Measurements from ENCODE around the gene WDFY2.

DNA sequence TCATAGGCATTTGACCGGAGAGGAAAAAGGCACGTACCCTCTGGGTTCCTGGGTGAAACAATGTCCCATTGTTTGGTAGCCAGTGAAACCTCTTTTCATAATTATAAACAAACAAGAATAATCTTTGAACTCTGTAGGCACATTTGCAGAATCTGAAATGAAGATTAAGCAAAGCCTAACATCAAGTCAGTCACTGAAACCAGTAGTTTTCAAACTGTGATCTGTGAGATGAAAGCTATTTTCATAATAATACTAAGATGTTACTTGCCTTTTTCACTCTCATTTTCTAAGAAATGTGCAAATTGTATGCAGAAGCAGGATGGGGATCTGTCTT, 105.4 kb downstream of the WDFY2 start:
- TF ChIP-seq, protein P1, sequence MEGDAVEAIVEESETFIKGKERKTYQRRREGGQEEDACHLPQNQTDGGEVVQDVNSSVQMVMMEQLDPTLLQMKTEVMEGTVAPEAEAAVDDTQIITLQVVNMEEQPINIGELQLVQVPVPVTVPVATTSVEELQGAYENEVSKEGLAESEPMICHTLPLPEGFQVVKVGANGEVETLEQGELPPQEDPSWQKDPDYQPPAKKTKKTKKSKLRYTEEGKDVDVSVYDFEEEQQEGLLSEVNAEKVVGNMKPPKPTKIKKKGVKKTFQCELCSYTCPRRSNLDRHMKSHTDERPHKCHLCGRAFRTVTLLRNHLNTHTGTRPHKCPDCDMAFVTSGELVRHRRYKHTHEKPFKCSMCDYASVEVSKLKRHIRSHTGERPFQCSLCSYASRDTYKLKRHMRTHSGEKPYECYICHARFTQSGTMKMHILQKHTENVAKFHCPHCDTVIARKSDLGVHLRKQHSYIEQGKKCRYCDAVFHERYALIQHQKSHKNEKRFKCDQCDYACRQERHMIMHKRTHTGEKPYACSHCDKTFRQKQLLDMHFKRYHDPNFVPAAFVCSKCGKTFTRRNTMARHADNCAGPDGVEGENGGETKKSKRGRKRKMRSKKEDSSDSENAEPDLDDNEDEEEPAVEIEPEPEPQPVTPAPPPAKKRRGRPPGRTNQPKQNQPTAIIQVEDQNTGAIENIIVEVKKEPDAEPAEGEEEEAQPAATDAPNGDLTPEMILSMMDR (IDR thresholded peaks at IDR 0.05; ENCODE audit: insufficient read depth, low read depth, low read length) = no peak
- TF ChIP-seq EZH2 (IDR thresholded peaks at IDR 0.05; ENCODE audit: insufficient read depth, low read length) = no peak
